Right forelimb (tissue), 1 donor: ENCODE measurements around the gene TAS2R60.
"Not testable (repeated sequence)": the region's sequence is repeated elsewhere in the genome, so short reads cannot be mapped to it uniquely, and the experiment has no call there.

Experiments used
- DNase-seq: peaks from one replicate; pipeline ENCODE4 v3.0.0-alpha.2; 2018

The TAS2R60 gene, protein sequence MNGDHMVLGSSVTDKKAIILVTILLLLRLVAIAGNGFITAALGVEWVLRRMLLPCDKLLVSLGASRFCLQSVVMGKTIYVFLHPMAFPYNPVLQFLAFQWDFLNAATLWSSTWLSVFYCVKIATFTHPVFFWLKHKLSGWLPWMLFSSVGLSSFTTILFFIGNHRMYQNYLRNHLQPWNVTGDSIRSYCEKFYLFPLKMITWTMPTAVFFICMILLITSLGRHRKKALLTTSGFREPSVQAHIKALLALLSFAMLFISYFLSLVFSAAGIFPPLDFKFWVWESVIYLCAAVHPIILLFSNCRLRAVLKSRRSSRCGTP

DNA sequence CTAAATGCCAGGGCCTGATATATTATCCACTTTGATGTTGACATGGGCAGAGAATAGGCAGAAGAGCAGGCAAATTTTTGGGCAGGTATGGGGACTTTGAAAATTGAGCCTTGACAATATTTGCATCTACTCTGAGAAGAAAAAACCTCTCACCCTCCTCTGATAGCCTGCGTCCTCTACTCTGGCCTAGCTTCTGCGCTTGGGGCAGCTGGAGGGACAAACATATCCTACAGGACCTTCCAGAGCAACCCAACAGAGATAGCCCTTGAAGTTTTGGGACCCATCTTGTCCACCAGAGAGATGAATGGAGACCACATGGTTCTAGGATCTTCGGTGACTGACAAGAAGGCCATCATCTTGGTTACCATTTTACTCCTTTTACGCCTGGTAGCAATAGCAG lies at the start of gene TAS2R60:
Gene TAS2R60 (plus strand): TSS at position 301 of the 400 bp plus-strand sequence. CDS start 0 bp downstream, at position 301.
- no peak for DNase-seq

DNA sequence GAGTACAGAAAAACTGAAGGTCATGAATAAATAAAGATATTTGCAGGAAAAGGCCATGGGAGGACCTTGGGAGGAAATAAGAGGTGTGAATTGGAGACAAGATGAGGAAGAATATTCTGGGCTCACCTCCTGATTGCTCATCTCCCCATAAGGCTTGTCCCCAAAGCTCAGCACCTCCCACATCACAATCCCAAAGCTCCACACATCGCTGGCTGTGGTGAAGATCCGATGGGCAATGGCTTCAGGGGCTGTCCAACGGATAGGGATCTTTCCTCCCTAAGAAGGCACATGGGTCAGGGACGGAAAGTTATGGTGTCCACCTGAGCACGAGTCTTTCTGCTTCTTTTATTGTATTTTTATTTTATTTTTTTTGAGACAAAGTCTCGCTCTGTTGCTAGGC lies 49.2 kb upstream of the TAS2R60 start:
- no peak for DNase-seq

DNA sequence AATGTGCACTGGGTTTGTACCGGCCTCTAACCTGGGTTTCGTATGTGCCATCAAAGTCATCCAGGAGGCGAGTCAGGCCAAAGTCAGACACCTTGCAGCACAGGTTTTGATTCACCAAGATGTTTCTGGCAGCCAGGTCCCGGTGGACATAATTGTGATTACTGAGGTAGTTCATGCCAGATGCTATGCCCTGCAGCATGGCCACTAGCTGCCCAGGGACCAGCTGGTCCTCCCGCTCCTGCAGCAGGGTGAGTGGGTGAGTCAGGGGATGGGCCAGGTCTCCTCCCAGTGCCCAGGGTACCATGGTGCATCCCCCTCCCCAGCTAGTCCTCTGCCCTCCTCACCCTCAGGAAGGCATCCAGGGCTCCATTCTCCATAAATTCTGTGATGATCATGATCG lies 48.5 kb upstream of the TAS2R60 start:
- no peak for DNase-seq

DNA sequence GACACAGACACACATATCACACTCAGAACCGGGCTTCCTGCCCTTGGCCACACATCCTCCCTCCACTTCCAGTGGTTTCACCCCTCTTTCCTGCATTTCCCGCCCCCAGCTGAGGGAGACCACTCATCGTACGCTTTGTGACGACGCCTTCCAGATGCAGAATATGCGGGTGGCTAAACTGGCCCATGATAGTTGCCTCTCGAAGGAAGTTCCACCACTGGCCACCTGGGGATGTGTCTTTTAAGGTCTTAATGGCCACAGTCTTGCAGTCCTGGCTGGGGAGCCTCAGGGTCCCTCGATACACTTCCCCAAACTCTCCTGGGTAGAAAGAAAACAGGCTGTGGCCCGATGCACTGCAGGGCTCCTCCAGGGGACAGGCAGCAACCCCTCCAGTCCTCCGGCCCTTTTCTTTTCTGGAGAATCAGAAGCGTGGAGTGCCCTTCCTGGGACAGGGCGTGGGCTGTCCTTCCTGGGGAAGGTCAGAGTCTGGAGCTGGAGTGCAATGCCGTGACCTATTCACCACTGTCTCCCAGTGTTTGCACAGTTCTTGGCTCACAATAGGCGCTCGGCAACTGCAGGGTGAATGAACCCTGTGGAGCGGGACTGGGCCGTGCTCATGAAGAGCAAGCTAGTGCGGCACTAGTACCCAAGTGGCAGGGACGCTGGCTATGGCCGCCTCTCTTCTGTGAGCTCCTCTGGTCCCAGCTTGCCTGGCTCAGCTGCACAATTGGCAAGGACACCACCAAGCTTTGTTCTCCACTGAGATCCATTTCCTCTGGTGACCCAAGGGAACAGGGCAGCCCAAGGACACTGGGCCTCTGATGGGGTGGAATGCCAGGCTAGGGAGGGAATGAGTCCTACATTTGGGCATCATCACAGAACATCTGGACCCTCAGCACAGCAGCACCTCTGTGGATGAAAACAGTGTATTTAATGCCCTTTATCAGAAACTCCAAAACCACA lies 47.8 kb upstream of the TAS2R60 start:
- DNase-seq, result peak; percentile 41

DNA sequence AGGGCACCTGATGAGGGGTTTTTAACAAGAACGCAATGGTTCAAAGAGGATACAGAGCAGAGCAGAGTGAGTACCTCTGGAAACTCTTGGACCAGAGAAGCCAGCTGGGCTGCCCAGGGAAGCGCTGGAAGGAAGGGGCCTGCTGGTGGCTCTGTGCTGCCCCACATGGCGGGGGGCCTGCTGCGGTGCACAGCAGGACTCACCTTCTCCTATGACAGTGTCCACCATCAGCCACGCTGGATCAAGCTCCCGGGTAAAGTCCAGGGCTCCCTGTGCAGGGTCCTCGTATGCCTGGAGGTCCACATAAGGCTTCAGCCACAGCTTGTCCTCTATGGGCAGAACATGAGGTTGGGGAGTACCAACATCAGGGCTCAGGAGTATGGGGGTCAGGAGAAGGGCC lies 47.1 kb upstream of the TAS2R60 start:
- DNase-seq, result peak; percentile 34

DNA sequence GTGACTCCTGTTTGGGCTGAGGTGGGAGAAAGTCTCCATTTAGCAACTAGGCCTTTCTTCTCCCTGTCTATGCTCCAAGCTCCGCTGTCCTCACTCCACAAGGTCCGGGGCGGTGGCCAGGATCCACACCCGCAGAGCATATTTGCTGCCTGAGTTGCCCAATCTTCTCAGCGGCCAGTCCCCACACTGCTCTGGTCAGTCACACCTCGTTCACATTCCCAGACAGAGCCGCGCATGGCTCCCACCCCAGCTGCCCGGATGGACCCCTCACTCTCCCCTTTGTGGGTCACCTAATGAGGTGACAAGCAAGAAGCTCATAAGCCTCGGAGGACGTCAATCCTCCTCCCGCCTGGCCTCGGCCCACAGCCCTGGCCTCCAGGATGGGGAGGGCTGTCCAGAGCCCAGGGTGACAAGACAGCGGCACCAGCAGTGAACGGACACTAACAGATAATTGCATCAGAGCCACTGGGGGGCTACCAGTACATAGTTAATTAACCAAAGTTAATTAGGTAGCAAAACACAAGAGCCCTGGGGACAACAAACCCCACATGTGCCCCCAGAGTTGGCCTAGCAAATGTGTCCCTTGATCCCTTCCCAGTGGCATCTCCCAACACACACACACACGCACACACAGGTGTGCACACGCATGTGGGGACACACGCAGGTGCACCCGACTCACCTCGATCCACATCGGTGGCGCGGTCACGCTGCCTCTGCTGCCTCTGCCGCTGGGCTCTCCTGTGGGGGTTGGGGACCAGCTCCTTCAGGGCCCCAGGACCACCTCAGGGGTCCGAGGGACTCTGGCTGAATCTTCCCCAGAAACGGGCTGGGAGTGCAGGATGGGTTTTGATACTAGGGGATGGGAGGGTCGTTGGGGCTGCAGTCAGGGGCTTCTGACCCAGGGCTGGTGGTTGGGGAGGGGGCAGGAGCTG lies 46.4 kb upstream of the TAS2R60 start:
- DNase-seq, result peak; percentile 36

DNA sequence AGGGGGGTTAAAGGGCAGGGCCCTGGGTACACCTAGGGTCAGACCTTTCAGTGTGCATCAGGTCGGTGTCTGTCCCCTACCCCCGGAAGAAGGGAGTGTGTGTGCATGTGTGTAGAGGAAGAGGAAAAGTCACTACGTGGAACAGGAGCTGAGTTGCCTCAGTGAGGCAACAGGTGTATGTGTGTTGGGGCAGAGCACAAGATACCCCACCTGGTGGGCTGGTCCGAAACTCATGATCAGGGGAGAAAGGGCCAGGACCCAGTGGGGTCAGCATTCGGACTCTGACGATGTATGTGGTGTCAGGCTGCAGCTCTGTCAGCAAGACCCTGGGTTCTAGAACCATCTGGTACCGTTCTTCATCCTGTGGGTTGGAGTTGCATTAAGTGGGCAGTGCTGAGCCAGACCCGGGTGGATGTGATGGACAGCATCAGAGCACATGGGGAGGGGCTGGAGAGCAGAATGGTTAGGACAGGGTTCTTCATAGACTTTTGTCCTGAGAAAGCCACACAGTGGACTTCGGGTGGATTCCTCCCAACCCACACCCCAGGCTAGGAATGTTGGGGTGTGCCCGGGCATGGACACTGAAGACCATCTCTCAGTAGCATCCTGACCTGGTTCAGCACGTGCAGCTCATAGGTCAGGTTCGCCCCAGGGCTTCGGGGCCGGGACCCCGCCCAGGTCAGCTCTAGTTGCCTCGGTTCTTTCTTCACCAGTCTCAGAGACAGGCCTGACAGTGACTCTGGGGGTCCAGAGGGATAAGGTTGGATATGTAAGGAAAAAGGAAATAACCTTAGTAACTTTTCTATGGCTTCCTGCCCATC lies 45.3 kb upstream of the TAS2R60 start:
- peak; percentile 31 for DNase-seq

DNA sequence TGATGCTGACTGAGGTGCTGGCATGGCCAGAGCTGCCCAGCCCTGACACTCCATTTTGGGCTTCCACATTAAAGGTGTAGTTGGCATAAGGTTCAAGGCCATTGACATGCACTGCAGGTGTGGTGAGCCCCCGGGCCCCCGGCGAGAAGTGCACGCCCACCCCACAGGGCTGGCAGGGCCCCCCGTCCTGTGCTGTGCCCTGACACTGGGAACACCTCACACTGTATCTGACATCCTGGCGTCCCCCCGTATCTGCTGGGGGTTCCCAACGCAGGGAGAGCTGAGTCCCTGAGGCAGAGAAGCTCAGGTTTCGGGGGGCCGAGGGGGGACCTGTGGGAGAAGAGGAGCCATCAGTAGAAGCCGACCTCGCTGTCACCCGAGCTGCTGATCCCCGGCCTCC lies 44.6 kb upstream of the TAS2R60 start:
- DNase-seq, result peak; percentile 35

DNA sequence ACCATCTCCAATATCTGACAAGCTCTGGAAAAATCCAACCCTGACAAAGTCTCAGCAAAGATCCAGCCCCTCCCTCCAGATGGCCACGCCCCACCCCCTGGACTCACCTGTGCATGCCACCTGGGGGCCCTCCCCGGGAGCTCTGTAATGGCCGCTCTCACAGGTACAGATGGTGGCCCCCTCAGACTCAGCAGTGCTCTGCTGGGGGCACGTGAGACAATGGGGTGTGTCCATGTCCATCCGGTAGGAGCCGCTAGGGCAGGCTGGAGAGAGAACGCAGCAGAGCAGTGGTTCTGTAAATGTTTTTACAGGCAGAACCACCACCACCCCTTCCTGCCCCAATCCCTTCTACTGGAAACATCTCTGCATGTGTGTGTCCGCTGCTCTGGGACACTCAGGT lies 44.1 kb upstream of the TAS2R60 start:
- DNase-seq, result peak; percentile 27

DNA sequence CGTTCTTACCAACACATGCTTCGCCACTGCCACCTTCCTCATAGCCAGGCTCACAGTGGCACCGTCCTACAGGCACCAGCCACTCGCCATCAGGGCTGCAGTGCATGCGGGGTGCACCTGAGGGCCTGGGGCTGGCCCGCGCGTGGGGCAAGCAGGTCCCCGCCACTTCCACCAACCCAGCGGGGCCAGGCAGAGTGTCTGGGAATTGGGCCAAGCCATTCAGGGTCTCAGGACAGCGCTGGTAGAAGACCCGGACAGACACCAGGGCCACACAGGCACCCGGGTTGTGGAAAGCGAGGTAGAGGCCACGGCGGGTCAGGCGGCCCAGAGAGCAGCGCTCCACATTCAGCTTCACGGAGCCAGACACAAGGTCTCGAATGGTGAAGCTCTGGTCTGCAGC lies 43.6 kb upstream of the TAS2R60 start:
- DNase-seq, result no peak

DNA sequence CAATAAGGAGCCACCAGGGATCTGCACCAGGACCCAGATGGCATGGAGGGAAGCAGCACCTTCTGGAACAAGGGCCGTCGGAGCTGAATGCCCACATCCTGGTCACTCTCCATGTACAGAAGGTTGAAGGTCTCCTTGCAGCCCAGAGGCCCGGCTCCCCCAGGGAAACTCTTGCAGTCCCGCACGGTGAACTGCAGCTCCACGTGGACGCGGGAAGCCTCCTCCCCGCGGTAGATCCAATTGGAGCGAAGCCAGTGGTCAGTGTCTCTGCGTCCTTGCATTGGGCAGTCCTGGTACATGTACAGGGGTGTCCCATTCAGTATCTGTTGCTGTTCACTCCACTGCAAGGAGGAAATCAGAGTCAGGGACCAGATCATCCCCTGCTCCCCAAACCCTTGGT lies 42.0 kb upstream of the TAS2R60 start:
- no peak for DNase-seq

DNA sequence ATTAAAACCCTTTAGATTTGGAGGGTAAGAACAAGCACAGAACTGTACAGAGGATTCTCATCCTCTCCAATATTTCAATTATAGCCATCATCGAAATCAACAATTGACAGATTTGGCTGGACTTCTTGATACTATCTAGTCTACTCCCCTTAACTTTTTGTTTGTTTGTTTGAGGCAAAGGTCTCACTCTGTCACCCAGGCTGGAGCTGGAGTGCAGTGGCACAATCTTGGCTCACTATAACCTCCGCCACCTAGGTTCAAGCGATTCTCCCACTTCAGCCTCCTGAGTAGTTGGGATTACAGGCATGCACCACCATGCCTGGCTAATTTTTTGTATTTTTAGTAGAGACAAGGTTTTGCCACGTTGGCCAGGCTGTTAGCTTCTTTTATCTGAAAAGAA lies 41.0 kb upstream of the TAS2R60 start:
- DNase-seq, result not testable (repeated sequence)

DNA sequence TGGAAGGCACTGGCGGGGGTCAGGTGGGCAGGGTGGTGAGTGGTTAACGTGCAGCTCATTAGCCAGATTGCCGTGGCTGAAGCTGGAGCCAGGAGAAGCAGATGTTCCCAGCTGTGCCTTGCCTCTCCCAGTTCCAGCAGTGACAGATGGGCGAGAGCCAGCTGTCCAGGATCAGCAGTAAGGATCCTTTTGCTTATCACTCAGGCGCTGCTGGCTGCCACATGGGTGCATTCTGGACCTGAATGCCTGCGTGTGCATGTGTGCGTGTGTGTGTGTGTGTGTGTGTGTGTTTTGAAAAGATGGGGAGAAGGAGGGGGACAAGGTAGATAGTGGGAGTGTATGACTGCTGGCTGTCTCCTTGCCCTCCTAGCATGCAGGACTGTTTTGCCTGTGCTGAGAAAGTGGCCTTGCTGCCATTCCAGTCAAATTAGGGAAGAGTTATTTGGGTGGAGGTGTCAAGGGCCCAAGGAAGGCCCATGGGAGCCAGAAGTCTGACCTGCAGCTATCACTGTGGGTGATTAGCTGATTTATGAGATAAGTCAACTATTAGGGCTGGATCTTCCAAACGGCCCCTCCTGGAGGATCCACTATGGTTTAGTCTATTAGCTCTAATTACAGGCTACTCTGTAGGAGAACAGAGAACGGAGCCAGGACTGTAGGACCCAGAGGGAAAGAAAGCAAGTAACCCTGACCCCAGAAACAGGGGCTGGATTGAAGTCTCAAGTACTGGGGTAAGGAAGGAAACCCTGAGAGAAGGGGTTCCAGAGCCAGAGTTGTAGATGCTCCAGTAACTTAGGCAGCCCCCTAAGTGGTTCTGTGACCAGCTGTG lies 37.9 kb upstream of the TAS2R60 start:
- DNase-seq, result no peak

DNA sequence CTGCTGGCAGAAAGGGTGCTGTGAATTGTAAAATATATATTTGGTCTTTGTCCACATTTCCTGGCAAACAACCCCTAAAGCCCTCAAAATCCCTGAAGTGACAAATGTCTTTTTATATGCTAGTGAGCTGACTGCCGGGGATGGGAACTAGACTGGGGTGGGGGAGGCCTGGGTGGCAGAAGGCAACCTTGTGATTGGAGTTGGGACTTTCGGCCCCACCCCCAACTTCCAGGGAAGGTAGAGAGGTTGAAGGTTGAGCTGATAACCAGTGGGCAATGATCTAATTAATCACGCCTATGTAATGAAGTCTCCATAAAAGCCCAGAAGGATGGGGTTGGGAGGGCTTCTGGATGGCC lies 37.3 kb upstream of the TAS2R60 start:
- no peak for DNase-seq

DNA sequence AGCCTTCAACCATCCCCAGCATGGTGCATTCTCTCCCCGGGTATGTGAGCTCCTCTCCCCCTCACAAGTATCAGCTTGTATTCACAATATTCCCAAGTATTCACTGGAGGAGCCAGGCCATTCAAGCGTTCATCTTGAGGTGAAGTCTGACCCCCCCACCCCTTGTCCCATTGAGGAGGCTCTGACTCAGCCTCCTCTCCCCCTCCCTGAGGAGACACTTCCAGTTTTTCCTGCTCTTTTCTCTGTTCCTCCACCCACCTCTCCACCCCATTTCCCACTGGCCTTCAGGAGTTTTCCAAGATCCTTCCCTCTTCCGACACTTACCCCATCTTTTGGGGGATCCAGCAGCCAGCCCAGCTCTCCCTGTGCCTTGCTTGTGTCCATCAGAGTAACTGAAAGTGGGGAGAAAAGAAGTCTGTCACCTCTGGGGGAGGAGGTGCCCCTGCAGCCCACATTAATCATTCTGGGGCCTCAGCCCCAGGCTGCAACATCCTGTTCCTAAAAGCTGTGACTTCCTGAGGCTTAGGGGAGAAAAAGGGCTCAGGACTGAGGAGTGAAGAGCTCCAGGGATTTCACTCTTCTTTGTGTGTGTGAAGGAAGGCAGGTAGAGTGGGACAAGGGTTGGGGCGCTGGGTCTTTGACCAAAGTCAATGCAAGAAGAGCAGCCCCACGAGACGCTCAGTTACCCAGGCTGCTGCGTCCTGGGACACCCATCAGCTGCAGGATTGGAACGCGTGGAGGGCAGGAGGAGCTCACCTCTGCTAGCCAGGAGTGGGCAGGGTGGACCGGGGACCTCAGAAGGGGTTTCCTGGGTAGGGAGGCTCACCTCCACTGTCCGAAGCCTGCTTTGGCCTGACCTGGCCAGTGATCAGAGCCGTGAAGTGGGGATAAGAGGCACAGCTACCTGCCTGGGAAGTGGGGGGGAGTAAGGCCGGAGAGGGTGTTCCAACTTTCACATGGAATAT lies 35.7 kb upstream of the TAS2R60 start:
- DNase-seq, result no peak

DNA sequence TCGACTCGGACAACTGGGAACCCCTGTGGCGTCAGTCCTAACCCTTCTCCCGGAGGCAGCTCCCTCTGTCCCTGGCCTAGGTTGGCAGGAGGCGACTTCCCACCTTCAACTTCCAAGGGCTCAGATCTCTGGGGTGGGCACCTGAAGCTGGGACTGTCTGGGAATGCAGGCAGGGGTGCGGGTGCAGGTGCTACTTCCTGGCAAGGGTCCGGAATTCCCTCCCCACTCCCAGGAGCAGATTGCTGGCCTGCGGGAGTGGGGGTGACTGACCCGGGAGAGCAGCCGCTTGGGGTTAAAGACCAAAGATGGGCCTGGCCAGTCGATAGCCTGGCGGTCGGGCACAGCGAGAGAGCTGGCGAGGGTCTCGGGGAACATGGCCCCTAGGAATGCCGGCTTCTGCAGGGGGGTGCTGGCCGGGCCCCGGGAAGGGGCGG lies 35.0 kb upstream of the TAS2R60 start:
- DNase-seq, result no peak

DNA sequence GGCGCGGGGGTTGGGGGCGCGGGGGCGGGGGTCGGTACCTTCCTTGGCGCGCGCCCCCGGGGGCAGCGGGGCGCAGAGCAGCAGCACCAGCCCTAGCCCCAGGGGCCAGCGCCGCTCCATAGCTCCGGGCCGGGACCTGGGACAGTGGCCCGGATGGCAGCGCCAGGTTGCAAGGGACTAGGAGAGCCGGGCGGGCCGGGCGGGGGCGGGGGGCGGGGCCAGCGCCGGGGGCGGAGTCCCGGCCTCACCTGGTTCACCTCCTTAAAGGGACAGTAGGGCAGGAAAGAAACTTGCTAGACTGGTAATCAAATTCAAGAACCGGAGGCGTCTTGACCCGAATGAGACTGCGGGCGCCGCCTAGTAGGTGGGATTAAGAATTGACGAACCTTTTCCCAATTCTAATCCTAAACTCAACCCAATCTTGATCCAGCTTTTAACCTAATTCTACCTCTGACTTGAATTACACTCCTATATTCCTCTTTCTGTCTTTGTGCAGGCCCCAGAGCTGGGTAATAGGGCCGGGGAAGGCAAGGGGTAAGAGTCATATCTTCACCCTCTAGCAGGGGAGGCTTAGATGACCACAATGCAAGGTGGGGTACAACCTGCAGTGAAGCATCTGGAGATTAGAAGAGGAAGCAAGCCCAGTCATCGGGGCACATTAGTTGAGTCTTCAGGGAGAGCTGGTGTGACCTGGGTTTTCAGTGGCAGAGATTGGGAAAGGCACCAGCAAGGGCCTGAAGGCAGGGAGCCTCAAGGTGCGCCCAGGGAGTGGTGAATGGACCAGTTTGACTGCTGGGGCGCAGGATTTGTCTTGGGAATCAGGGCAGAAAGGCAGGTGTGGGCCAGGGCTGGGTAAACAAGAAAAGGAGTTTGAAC lies 34.3 kb upstream of the TAS2R60 start, which contains the start of gene EPHA1:
Gene EPHA1 (minus strand): TSS at position 171 of the 876 bp plus-strand sequence. CDS start 51 bp downstream, at position 120.
- no peak for DNase-seq

DNA sequence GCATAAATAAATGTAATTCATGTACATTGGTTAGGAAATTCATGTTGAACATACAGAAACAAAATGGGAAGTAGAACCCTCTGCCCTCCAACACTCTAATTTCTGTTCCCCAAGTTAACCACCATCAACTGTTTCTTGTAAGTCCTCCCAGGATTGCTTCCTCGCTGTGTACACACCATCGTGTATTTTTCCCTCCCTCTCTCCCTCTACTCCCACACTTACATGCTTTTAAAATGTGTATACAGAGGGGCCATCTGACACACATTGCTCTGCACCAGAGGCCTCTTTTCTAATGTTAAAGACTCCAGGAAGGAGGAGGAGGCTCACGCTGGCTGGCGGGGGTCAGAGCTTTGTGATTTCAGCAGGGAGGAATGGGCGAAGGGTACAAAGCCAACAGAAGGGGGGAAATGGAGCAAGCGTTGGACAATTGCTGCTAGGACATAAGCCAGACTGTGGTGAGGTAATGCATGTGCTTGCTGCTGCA lies 32.7 kb upstream of the TAS2R60 start:
- no peak for DNase-seq
